Measurements from ENCODE around the gene HSPA4.

HSPA4 gene

DNA sequence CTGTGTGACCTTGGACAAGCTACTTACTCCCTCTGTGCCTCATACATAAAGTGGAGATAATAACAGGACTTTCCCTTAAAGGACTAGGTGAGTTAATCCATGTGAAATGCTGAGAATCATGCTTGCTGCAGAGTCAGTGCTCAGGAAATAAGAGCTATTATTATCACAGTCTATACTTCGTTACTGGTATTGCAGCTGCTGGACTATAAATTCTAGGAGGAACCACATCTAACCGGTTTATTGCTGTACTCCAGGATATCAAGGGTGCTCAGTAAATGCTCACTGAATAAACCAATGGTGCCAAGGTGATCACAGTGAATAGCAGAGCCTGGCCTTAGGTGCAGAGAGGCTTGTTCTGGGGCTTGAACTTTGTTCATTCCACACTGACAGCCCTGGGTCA lies 69.3 kb downstream of the HSPA4 start:
- no peak for DNase-seq (ENCODE audit: low read depth)
- no peak for TF ChIP-seq CTCF (conservative IDR thresholded peaks at IDR 0.05; ENCODE audit: control insufficient read depth, insufficient read depth, low read depth, low read length)
- no peak overlapping the region for H3K4me3 ChIP-seq (ENCODE audit: control insufficient read depth, low read depth, low read length)

- H3K4me3 ChIP-seq (ENCODE audit: control insufficient read depth, low read depth, low read length): no peak overlapping the region
- DNase-seq (ENCODE audit: low read depth): no peak
- no peak for TF ChIP-seq CTCF (conservative IDR thresholded peaks at IDR 0.05; ENCODE audit: control insufficient read depth, insufficient read depth, low read depth, low read length)
Observed at GRCh38 chr5:133121611-133122150, 69.9 kb downstream of the HSPA4 start.

DNA sequence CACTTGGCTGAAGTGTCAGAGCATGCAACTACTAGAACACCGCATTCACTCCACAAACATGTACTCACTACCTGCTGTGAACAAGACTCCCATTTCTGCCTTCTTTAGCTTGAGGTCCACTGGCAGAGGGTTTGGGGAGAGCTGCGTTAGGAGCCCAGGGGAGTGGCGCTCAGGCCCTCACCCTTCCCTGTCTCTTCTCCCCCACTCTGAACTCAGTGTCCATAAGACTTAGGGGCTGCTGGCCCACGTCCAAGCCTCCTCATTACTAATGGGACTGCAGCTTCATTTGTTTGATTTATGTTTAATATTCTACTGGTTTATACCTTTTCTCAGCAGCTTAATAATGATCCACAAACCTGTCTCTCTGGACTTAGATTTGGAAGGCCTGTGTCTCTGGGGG lies 70.9 kb downstream of the HSPA4 start:
- TF ChIP-seq CTCF (conservative IDR thresholded peaks at IDR 0.05; ENCODE audit: control insufficient read depth, insufficient read depth, low read depth, low read length): no peak
- H3K4me3 ChIP-seq (ENCODE audit: control insufficient read depth, low read depth, low read length): no peak overlapping the region
- DNase-seq (ENCODE audit: low read depth): no peak

GRCh38 chr5:133123297-133123696 lies 71.5 kb downstream of the HSPA4 start:
- no peak for TF ChIP-seq CTCF (conservative IDR thresholded peaks at IDR 0.05; ENCODE audit: control insufficient read depth, insufficient read depth, low read depth, low read length)
- DNase-seq (ENCODE audit: low read depth): no peak

GRCh38 chr5:133124891-133125290 lies 73.1 kb downstream of the HSPA4 start:
- no peak overlapping the region for H3K4me3 ChIP-seq (ENCODE audit: control insufficient read depth, low read depth, low read length)

More at GRCh38 chr5:133123297-133123696, 71.5 kb downstream of the HSPA4 start:
- no peak overlapping the region for H3K4me3 ChIP-seq (ENCODE audit: control insufficient read depth, low read depth, low read length)

GRCh38 chr5:133128066-133128465 lies 76.3 kb downstream of the HSPA4 start:
- DNase-seq (ENCODE audit: low read depth): no peak
- no peak for TF ChIP-seq CTCF (conservative IDR thresholded peaks at IDR 0.05; ENCODE audit: control insufficient read depth, insufficient read depth, low read depth, low read length)
- H3K4me3 ChIP-seq (ENCODE audit: control insufficient read depth, low read depth, low read length): no peak overlapping the region

More at GRCh38 chr5:133124891-133125290, 73.1 kb downstream of the HSPA4 start:
- DNase-seq (ENCODE audit: low read depth): no peak
- no peak for TF ChIP-seq CTCF (conservative IDR thresholded peaks at IDR 0.05; ENCODE audit: control insufficient read depth, insufficient read depth, low read depth, low read length)

DNA sequence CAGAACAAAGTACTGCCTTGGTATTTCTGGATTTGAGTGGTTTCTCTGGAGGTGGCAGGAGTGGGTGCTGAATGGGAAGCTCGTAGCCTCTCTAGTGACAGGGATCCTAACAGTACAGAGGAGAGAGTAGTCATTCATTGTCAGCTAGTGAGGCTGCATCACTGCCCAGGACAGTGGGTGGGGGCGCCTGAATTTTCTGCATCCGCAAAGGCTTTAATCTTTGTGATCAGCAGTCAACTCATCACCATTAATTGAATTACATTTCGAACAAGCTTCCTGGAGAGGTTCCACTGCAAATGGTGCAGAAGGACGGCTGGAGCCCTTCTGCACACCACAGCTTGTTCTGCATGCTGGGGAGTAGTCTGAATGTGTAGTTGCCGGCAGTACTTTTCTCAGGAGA lies 77.5 kb downstream of the HSPA4 start:
- no peak for TF ChIP-seq CTCF (conservative IDR thresholded peaks at IDR 0.05; ENCODE audit: control insufficient read depth, insufficient read depth, low read depth, low read length)
- no peak overlapping the region for H3K4me3 ChIP-seq (ENCODE audit: control insufficient read depth, low read depth, low read length)
- DNase-seq (ENCODE audit: low read depth): no peak

All from fibroblast of mammary gland (primary cell).